ENCODE data around the gene PRC1. TPM values are rescaled to one million over a fixed set of nuclear protein-coding genes. Genes with fewer than 3 reads are reported as not detected.

Gene PRC1
- total and polyA plus RNA-seq, 4 donors = 46.0 to 66.5 (median 57.8) TPM

GRCh38 chr15:90949979-90950675 is 44.2 kb downstream of the PRC1 start:
- 92% methylated on average over 23 of the region's 23 CpGs for WGBS (ENCODE audit: insufficient coverage)
- no peak overlapping the region for H3K4me3 ChIP-seq (ENCODE audit: low read depth, low read length)
- no peak for DNase-seq (ENCODE audit: low read depth in 4 of 6, low spot score in 6 of 6)
- no peak overlapping the region for H3K27ac ChIP-seq (ENCODE audit: low read depth, low read length)
- H3K9me3 ChIP-seq (ENCODE audit: control insufficient read depth, insufficient read depth, low read length) = no peaks in the 10 kb centered on the region
- H3K27me3 ChIP-seq (ENCODE audit: control insufficient read depth, insufficient read depth, low read length) = no peaks in the 10 kb centered on the region
- peaks cover 84% of the 10 kb centered on the region for H3K36me3 ChIP-seq (ENCODE audit: control insufficient read depth, insufficient read depth, low read length)
- H3K4me1 ChIP-seq (ENCODE audit: control insufficient read depth, insufficient read depth, low read length) = peaks cover 9% of the 10 kb centered on the region

- no peak overlapping the region for H3K27ac ChIP-seq (ENCODE audit: low read depth, low read length)
- H3K4me3 ChIP-seq (ENCODE audit: low read depth, low read length) = no peak overlapping the region
- 90% methylated on average over 7 of the region's 8 CpGs for WGBS (ENCODE audit: insufficient coverage)
- no peaks in the 10 kb centered on the region for H3K27me3 ChIP-seq (ENCODE audit: control insufficient read depth, insufficient read depth, low read length)
- H3K9me3 ChIP-seq (ENCODE audit: control insufficient read depth, insufficient read depth, low read length) = no peaks in the 10 kb centered on the region
- peaks cover 95% of the 10 kb centered on the region for H3K36me3 ChIP-seq (ENCODE audit: control insufficient read depth, insufficient read depth, low read length)
- H3K4me1 ChIP-seq (ENCODE audit: control insufficient read depth, insufficient read depth, low read length) = no peaks in the 10 kb centered on the region
- DNase-seq (ENCODE audit: low read depth in 4 of 6, low spot score in 6 of 6) = no peak
Measured at GRCh38 chr15:90948506-90948905, 45.8 kb downstream of the PRC1 start.

- H3K27me3 ChIP-seq (ENCODE audit: control insufficient read depth, insufficient read depth, low read length) = no peaks in the 10 kb centered on the region
- no peak overlapping the region for H3K4me3 ChIP-seq (ENCODE audit: low read depth, low read length)
- H3K36me3 ChIP-seq (ENCODE audit: control insufficient read depth, insufficient read depth, low read length) = peaks cover 95% of the 10 kb centered on the region
- H3K4me1 ChIP-seq (ENCODE audit: control insufficient read depth, insufficient read depth, low read length) = no peaks in the 10 kb centered on the region
- no peak for DNase-seq (ENCODE audit: low read depth in 4 of 6, low spot score in 6 of 6)
- H3K27ac ChIP-seq (ENCODE audit: low read depth, low read length) = no peak overlapping the region
- H3K9me3 ChIP-seq (ENCODE audit: control insufficient read depth, insufficient read depth, low read length) = no peaks in the 10 kb centered on the region
- WGBS (ENCODE audit: insufficient coverage) = 91% methylated on average over 18 of the region's 18 CpGs
Measured at GRCh38 chr15:90947577-90948357, 46.6 kb downstream of the PRC1 start.

GRCh38 chr15:90946941-90947576 is 47.3 kb downstream of the PRC1 start:
- Histone ChIP-seq H3K27me3 (ENCODE audit: control insufficient read depth, insufficient read depth, low read length) (no peaks in the 10 kb centered on the region), H3K4me1 (ENCODE audit: control insufficient read depth, insufficient read depth, low read length) (no peaks in the 10 kb centered on the region), H3K9me3 (ENCODE audit: control insufficient read depth, insufficient read depth, low read length) (no peaks in the 10 kb centered on the region), H3K36me3 (ENCODE audit: control insufficient read depth, insufficient read depth, low read length) (peaks cover 96% of the 10 kb centered on the region), H3K4me3 (ENCODE audit: low read depth, low read length) (no peak overlapping the region), H3K27ac (ENCODE audit: low read depth, low read length) (no peak overlapping the region)
- no peak for DNase-seq (ENCODE audit: low read depth in 4 of 6, low spot score in 6 of 6)
- WGBS (ENCODE audit: insufficient coverage) = 84% methylated on average over 7 of the region's 8 CpGs

- no peaks in the 10 kb centered on the region for H3K4me1 ChIP-seq (ENCODE audit: control insufficient read depth, insufficient read depth, low read length)
- WGBS (ENCODE audit: insufficient coverage) = 75% methylated on average over 16 of the region's 16 CpGs
- peaks cover 95% of the 10 kb centered on the region for H3K36me3 ChIP-seq (ENCODE audit: control insufficient read depth, insufficient read depth, low read length)
- H3K4me3 ChIP-seq (ENCODE audit: low read depth, low read length) = no peak overlapping the region
- no peak for DNase-seq (ENCODE audit: low read depth in 4 of 6, low spot score in 6 of 6)
- H3K9me3 ChIP-seq (ENCODE audit: control insufficient read depth, insufficient read depth, low read length) = no peaks in the 10 kb centered on the region
- H3K27ac ChIP-seq (ENCODE audit: low read depth, low read length) = no peak overlapping the region
- H3K27me3 ChIP-seq (ENCODE audit: control insufficient read depth, insufficient read depth, low read length) = no peaks in the 10 kb centered on the region
Measured at GRCh38 chr15:90946538-90946937, 47.8 kb downstream of the PRC1 start.

- Histone ChIP-seq H3K9me3 (ENCODE audit: control insufficient read depth, insufficient read depth, low read length) (no peaks in the 10 kb centered on the region), H3K4me1 (ENCODE audit: control insufficient read depth, insufficient read depth, low read length) (no peaks in the 10 kb centered on the region), H3K27me3 (ENCODE audit: control insufficient read depth, insufficient read depth, low read length) (no peaks in the 10 kb centered on the region), H3K4me3 (ENCODE audit: low read depth, low read length) (no peak overlapping the region), H3K36me3 (ENCODE audit: control insufficient read depth, insufficient read depth, low read length) (peaks cover 96% of the 10 kb centered on the region), H3K27ac (ENCODE audit: low read depth, low read length) (no peak overlapping the region)
- no peak for DNase-seq (ENCODE audit: low read depth in 4 of 6, low spot score in 6 of 6)
- WGBS (ENCODE audit: insufficient coverage) = 85% methylated on average over 7 of the region's 7 CpGs
Measured at GRCh38 chr15:90945091-90945490, 49.2 kb downstream of the PRC1 start.

- Histone ChIP-seq H3K4me1 (ENCODE audit: control insufficient read depth, insufficient read depth, low read length) (no peaks in the 10 kb centered on the region), H3K27me3 (ENCODE audit: control insufficient read depth, insufficient read depth, low read length) (no peaks in the 10 kb centered on the region), H3K4me3 (ENCODE audit: low read depth, low read length) (no peak overlapping the region), H3K27ac (ENCODE audit: low read depth, low read length) (no peak overlapping the region), H3K36me3 (ENCODE audit: control insufficient read depth, insufficient read depth, low read length) (peaks cover 92% of the 10 kb centered on the region), H3K9me3 (ENCODE audit: control insufficient read depth, insufficient read depth, low read length) (no peaks in the 10 kb centered on the region)
- 96% methylated on average over 8 of the region's 12 CpGs for WGBS (ENCODE audit: insufficient coverage)
- DNase-seq (ENCODE audit: low read depth in 4 of 6, low spot score in 6 of 6) = no peak
Measured at GRCh38 chr15:90942354-90943120, 51.8 kb downstream of the PRC1 start.

- peaks cover 13% of the 10 kb centered on the region for H3K4me1 ChIP-seq (ENCODE audit: control insufficient read depth, insufficient read depth, low read length)
- DNase-seq (ENCODE audit: low read depth in 4 of 6, low spot score in 6 of 6) = no peak
- H3K27me3 ChIP-seq (ENCODE audit: control insufficient read depth, insufficient read depth, low read length) = no peaks in the 10 kb centered on the region
- 96% methylated on average over 4 of the region's 4 CpGs for WGBS (ENCODE audit: insufficient coverage)
- no peak overlapping the region for H3K4me3 ChIP-seq (ENCODE audit: low read depth, low read length)
- peaks cover 86% of the 10 kb centered on the region for H3K36me3 ChIP-seq (ENCODE audit: control insufficient read depth, insufficient read depth, low read length)
- H3K27ac ChIP-seq (ENCODE audit: low read depth, low read length) = no peak overlapping the region
- no peaks in the 10 kb centered on the region for H3K9me3 ChIP-seq (ENCODE audit: control insufficient read depth, insufficient read depth, low read length)
Measured at GRCh38 chr15:90941038-90941437, 53.3 kb downstream of the PRC1 start.

- H3K27me3 ChIP-seq (ENCODE audit: control insufficient read depth, insufficient read depth, low read length) = no peaks in the 10 kb centered on the region
- peaks cover 79% of the 10 kb centered on the region for H3K36me3 ChIP-seq (ENCODE audit: control insufficient read depth, insufficient read depth, low read length)
- WGBS (ENCODE audit: insufficient coverage) = 77% methylated on average over 5 of the region's 7 CpGs
- H3K4me3 ChIP-seq (ENCODE audit: low read depth, low read length) = no peak overlapping the region
- H3K27ac ChIP-seq (ENCODE audit: low read depth, low read length) = no peak overlapping the region
- H3K4me1 ChIP-seq (ENCODE audit: control insufficient read depth, insufficient read depth, low read length) = peaks cover 21% of the 10 kb centered on the region
- DNase-seq (ENCODE audit: low read depth in 4 of 6, low spot score in 6 of 6) = no peak
- no peaks in the 10 kb centered on the region for H3K9me3 ChIP-seq (ENCODE audit: control insufficient read depth, insufficient read depth, low read length)
Measured at GRCh38 chr15:90939756-90940155, 54.6 kb downstream of the PRC1 start.
